Measurements from ENCODE around the gene MPPED1. TPM values are rescaled to one million over a fixed set of nuclear protein-coding genes. Genes with fewer than 3 reads are reported as not detected.

Gene MPPED1
- total RNA-seq, 1 donor from 2014 or later: 4.4 TPM

DNA sequence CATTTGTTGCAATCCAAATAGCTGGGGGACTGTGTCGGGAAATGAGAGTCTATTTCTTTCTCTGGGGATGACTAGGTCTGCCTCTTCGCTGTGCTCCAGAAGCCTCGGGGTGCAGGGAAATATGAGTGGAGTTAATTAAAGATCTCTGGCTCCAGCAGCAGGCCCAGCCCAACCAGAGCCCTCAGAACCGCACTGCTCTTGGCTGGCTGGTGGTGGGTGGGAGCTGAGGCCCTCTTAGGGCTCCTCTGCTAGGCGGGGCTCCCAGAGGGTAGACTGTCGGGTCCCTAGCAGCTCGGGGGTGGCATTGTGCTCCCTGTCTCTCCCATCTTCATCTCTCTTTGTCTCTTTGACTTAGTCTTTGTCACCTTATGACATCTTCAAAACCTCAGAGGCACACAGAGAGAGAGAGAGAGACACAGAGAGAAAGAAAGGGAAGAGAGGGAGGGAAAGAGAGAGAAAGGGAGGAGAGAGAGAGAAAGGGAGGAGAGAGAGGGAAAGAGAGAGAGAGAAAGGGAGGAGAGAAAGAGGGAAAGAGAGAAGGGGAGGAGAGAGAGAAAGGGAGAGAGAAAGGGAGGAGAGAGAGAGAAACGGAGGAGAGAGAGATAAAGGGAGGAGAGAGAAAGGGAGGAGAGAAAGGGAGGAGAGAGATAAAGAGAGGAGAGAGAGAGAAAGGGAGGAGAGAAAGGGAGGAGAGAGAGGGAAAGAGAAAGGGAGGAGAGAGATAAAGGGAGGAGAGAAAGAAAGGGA is 20.2 kb downstream of the MPPED1 start:
- DNase-seq: peak; percentile 42

DNA sequence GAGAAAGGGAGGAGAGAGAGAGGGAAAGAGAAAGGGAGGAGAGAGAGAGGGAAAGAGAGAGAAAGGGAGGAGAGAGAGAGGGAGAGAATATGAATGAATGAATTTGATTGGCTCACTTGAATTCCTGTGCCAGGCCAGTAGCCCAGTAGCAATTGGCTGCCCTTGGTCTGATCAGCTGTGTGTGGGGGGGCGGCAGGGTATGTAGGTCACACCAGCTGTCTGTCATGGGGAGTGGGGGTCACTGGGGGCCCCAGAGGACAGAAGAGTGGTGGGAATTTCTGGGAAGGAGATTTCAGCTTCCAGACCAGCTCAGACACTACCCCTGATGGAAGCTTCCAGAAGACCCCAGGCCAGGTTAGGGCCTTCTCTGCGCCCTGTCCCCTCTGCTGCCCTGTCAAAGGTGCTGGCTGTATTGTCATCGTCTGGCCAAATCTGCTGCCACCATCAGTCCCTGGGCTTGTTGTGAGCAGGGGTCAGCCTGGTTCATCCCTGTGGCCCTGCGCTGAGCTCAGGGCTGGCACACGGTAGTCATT is 21.1 kb downstream of the MPPED1 start:
- no peak for DNase-seq

DNA sequence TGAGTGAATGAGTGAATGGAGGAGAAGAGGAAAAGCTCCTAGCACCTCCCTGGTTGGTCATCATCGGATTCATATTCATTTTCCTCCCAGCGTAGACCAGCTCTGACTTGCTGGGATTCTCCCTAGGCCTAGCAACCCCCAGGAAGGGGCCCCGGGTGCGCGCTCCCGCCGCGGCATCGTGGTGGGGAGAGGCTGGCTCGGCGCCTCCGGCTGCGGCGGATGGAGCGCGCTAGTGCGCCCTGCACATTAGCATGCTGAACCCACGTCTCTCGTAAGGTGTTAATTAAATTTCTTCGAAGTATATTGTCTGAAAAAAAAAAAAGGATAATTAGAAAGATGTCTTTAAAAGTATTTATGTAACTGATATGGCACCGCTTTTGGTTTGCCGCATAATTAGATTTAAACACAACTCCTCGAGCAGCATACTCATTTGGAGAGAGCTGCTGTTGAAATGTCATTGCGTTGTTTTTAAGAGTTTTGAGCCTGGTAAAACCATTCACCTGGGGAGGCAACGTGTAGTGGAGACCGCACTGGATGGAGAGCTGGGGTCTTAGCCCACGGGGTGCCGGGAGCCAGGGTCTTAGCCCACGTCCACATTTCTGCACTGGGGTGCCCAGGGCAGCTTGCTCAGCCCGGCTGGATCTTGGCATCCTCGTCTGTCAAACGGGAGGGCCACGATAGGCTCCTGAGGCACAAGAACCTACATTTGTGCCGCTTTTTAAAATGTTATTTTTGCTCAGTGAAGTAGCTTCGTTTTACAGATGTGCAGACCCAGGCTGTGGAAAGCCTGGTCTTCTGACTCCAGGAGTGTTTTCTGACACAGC is 21.8 kb downstream of the MPPED1 start:
- DNase-seq: no peak

DNA sequence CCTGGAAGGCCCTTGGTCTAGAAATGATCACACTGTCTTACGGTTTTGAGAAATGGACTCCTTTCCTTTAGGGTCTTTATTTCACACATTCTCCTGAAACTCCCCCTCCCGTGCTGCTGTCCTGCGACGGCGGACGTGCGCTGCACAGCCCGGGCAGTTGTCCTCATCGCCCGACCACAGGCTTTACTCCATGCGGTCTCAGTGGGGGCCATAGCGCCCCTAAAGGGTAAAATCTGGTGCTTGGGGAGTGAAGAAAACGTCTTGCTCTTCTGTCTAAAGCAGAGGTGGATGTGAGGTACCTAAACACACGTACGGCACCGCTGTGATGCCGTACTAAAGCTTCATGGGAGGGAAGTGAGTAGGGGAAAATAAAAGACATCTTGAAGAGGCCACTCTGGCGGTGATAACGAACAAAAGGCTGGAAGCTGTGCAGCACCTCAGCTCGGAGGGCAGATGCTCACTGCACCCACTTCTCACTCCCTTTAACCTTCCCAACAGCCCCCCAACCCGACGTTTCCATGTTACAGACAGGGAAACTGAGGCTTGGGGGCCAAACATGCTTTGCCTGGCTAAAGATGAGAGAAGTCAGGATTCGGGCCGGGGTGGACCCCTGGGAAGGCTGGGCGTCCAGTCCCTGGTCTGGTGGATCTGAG is 22.6 kb downstream of the MPPED1 start:
- no peak for DNase-seq

DNA sequence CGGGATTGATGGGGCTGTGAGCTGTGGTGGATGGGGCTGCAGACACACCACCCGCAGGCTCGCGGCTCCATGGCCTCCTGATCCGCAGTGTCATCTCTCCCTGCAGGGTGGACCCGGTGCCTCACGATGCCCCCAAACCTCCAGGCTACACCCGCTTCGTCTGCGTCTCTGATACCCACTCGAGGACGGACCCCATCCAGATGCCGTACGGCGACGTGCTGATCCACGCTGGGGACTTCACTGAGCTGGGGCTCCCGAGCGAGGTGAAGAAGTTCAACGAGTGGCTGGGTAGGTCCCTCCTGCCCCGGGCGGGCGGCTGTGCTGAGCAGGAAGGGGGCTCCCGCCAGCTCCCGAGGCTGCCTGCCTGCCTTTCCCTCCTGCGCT is 23.1 kb downstream of the MPPED1 start:
- no peak for DNase-seq

DNA sequence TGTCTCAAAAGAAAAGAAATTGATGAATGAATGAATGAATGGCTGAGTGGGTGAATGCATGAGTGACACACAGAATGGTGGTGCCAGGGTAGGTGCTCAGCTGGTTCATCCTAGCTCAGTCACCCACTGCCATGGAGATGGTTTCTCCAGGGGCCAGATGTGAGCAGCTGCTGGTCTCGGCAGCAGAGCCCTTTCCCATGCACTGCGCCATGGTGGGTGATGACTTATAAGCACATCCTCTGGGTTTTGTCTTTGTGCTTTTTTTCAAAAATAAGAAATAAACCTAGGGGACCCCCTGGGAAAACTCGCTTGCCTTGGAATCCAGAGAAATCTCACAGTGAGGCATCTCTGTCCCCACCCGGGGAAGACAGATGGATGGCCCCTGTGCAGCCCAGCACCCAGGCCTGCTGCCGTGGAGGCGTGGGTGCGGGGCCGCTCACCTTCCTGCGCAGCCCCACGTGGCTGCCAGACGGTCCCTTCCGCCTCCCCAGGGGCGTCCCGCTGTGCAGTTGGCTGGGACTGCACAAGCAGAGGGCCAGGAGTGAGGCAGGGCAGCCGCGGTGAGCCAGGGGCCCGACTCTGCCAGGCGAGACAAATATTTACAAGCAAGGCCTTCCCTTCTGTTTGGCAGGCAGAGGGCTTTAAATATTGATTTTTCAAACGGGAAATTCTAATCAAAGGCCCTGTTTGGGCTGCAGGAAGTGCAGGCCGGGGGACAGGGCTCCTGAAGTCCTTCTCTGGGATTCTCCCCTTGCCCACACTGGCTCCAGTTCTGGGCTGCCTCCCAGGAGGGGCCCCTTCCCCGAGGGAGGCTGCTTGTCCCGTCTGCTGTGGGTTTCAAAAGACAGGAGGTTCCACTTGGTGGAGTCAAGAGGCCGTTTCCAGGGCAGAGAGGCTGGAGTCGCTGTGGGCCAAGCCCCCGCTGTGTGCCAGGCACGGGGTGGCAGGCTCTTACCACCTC is 24.3 kb downstream of the MPPED1 start:
- DNase-seq: no peak

DNA sequence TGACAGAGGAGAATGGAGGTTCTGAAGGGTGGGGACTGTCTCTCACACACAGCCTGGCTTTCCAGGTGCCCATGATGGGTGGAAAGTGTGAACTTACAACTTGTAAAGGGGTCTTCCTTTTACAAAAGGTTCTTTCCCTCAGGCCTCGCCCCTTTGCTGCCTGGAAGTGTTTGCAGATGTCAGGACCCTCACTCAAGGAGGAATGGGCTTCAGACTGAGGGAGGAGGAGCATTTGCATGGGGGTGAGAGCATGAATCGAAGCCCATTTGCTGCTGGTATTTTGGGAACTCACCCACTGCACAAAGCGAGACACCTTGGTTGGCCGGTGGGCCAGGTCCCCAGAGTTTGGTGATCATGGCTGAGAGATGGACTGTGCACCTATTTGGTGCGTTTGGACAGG is 25.1 kb downstream of the MPPED1 start:
- no peak for DNase-seq

DNA sequence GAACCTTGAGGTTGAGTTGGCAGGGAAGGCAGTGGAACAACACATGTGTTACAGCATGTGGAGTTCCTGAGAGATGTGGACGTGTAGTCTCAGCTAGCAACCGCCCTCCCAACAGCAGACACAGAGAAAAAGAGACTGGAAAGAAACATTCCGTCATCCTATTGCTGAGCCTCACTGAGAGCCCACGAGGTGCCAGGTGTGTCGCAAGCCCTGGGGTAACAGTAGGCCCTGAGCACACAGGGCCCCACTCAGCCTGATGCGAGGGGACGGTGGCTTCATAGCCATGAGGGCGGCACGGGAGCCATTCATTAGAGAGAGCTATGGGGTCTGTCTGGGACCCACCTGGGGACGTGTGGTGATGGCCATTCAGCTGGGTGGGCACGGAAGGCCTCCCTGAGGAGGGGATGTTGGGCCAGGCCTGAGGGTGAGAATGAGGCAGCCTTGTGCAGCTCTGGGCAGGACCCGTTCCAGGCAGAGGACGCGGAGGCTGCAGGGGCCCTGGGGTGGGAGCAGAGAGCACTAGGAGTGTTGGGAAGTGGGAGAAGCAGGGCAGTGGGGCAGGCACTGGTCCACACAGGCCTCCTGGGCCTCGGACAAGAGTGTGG is 26.2 kb downstream of the MPPED1 start:
- DNase-seq: no peak

DNA sequence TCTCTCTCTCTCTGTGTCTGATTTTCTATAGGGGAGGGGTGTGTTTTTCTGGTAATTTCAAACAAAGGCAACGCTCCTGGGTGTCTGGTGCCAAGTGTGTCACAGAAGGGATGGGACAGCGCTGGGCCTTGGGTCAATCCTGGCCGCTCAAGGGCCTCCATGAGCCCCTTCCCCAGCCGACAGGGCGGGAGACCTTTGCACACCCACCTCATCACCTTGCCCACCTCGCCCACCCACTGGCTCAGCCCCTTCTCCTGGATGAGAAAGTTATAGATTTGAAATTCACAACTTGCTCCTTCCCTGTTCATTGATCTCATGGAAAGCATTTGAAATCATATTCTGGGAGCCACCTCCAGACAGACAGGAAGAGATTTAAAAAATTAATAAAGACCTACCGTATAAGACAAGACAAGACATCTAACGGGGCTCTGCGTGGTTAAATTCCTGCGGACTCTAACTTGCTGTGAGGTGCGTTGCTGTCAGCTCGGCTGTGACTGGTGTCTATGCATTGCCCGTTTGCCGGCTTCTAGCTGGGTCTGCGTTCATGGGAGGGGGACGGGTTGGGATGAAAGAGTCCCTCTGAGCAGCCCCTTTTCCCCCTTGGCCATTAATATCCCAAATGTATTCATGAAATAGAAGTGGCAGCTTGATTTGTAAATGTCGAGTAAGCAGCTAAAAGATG is 27.0 kb downstream of the MPPED1 start:
- no peak for DNase-seq

DNA sequence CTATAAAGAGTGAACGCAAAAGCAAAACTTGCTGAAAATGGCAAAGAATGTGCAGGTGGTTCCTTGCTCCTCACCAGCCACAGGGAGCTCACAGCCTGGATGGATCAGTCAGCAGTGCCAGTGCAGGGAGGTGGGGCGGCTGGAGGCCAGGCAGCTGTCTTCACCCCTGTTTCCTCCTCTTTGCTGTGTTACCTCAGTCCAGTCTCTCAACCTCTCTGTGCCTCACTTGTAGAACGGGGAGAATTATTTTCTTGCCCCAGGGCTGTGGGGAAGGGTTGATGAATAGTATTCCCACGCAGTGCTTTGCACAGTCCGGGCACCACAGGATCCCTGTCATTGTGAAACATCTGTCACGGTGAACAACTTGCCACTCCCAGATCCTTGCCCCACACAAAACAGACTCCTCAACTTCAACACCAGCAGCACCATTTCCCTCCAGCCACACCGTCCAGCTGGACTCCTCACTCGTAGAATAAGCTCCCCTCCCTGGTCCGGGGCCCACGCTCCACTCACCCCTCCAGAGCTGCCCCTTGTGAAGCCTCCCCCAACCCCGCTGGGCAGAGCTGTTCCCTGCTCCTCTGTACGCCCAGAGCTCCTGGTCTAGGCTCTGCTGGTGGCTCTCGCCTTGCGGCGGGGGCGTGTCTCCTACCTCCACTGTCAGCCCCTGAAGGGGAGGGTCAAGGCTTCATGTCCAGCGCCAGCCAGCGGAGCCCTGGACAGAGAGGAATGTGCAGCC is 27.7 kb downstream of the MPPED1 start:
- no peak for DNase-seq

DNA sequence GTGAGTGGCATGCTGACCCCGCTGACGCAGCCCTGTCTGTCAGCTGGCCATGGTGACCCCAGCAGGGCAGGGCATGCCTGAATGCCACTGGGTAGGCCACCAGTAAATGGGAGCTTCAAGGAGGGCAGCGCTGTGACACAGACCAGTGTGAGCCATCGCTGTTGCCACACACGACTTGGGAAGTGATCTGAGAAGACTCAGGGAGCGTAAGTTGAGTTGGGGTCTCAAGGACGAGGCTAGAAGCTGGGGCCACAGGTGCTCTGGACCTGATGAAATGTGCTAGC is 28.2 kb downstream of the MPPED1 start:
- no peak for DNase-seq

DNA sequence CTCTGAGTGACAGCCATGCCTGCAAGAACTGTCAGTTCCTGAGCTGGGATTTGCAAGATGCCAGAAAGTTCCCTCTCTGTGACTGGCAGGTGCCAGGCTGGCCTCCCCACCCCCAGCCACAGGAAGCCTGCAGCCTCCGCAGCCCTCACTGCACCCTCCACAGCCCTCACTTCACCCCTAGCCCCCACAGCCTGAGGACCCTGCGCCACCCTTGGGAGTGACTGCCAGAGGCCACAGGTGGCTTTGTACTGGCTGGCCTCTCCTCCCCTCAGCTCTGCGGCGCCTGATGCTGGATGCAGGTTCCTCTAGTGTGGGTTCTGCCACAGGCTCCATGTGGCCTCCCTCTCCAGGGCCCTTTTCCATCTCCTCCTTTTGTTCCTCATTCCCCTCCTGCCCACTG is 28.7 kb downstream of the MPPED1 start:
- no peak for DNase-seq

DNA sequence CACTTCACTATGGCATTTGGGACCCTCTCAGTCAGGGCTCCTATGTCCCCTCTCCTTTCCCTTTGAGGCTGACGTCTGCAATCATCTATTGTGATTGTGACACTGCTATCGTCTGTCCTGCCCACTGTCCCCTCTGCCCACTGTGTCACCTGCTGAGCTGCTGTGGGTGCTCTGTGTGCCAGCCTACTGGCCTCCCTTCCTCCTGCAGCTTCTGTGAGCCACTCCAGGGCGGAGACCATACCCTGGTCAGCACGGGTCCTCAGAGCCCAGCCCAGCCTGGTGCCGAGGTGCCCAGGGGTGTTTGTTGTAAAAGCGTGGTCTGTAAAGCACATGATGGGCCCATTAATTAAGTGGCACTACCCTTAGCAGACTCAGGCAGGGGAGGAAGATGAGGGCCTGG is 29.4 kb downstream of the MPPED1 start:
- no peak for DNase-seq

DNA sequence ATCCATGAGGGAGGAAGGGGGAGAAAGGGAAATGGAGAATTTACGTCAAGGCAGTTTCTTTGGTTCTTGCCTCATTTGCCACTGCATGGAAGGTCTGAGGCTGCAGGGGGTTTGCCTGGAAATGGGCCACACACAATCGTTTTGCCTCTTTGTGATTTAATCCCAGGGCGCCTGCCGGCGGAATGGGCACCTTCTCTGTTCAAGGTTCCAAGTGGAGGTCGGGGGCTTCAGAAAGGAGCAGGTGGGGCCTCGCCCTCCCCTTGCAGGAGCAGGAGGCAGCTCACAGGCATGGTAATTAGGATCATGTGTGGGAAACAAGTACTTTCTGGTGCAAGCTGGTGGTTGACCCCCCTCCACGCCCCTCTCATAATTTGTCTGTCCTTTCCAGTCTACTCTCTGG is 29.9 kb downstream of the MPPED1 start:
- DNase-seq: no peak

DNA sequence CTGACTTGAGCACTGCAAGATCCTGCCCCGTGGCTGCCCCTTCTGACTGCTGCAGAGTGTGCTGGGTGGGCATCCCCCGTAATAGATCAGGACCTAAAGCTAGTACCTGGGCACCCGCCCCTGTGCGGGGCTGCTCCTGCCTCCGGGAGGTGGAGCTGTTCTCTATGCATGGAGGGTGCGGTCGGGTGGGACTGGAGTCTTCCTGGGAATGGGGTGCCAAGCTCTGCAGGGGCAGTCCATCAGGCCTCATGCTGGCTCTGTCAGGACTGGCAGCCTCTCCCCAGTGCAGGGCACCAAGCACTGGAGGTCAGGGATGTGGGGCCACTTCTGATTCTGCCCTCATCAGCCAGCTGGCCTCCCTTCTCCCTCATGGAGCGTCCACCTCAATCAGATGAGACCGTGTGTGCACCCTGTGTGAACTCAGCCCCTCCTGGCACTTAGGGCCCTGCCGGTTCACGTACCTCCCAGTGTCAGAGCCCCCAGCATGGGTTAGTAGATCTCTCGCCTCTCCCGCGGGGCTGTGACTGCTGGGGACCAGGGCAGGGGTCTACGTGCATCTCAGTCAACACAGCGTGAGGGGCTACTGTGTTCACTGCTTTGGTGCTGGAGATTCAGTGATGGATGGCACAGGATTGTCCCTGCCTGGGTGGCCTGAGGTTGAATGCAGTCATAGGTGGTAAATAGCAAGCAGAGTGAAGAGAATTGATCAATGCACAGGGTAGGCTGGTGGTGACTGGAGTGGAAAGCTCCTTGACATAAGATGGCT is 30.8 kb downstream of the MPPED1 start:
- no peak for DNase-seq

DNA sequence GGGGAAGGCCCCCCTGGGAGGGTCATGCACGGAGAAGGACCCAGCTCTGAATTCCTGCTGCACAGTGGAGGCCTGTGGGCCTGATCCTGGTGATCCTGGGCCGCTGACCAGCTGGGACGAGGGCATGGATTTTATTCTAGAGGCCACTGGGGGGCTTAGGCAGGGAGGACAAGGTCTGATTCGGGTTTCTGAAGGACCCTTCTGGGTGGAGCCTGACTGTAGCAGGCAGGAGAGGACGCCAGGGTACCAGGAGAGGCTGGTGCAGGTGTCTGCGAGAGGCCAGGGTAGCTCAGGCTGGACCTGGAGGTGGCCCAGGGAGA is 31.3 kb downstream of the MPPED1 start:
- no peak for DNase-seq

DNA sequence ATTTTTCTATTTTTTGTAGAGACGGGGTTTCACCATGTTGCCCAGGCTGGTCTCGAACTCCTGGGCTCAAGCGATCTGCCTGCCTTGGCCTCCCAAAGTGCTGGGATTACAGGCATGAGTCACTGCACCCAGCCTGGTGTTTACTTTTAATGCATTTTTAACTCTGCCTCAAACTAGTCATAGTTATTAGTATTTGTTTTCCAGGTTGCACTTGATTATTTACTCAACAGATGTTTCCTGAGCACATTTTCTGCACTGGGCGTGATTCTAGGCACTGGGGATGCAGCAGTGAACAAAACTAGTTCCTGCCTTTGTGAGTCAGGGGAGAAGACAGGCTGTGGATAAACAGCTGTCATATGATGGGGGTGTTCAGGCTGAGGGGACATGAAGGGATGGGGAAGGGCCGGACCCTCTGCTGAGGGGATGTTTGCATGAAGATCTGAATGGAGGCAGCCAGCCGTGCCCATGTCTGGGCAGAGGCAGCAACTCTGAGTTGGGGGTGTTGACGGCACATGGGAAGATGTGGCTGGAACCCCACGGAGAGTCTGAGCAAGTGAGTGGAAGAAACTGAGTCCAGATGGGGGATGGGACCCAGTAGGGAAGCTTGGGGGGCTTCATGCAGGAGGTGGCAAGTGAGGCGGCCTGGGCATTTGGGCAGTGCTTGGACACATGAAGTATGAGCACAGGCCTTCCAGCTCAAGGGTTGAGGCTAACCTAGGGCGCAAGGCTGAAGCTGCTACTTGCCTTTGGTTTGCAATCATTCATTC is 34.4 kb downstream of the MPPED1 start:
- DNase-seq: no peak

DNA sequence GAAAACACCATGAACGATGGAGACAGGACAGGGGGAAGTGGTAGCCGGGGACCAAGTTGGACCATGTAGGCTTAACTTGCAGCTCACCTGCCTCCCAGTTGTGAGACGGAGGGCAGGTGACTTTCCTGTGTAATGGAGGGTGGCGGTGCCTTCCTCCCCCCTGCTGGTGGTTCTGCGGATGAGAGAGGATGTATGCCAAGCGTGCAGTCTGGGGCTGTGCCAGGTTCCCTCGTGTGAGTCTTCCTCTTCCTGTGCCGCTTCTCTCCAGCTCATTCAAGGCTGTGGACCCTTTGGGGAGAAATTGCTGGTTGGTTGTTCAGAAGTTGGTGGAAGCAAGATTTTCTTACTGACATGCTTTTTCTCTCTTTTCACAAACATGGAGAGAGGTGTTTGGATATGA is 35.1 kb downstream of the MPPED1 start:
- DNase-seq: no peak

DNA sequence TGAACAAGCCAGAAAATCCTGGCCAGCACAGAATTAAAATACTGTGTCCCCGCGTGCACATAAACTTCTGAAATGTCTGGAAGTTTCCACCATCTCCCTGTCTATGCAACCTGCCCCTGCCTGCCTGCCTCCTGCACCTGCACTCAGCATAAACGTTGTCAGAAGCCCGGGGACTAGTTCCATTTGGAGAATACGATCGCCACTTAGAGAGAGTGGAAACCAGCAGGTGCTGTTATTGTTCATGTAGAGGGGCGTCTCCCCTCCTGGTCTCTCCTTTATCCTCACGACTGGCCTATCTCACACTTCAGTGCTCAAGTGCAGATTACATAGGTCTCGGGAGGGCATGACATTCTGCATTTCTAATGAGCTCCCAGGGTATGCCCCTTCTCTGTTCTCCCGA is 35.6 kb downstream of the MPPED1 start:
- no peak for DNase-seq
